GM20000 (cell line): ENCODE results near the gene PWWP2A.

Source experiments
- DNase-seq: peaks from one replicate; pipeline ENCODE4 v3.0.0; 2012; ENCODE audit warnings: low spot score
- TF ChIP-seq, protein P1 (sequence below): IDR thresholded peaks from 2 replicates; pipeline ENCODE4 v1.5.1; 2012; ENCODE audit warnings: mild to moderate bottlenecking, control low read depth; ENCODE audit errors: extremely low read depth, missing control alignments

PWWP2A gene

DNA sequence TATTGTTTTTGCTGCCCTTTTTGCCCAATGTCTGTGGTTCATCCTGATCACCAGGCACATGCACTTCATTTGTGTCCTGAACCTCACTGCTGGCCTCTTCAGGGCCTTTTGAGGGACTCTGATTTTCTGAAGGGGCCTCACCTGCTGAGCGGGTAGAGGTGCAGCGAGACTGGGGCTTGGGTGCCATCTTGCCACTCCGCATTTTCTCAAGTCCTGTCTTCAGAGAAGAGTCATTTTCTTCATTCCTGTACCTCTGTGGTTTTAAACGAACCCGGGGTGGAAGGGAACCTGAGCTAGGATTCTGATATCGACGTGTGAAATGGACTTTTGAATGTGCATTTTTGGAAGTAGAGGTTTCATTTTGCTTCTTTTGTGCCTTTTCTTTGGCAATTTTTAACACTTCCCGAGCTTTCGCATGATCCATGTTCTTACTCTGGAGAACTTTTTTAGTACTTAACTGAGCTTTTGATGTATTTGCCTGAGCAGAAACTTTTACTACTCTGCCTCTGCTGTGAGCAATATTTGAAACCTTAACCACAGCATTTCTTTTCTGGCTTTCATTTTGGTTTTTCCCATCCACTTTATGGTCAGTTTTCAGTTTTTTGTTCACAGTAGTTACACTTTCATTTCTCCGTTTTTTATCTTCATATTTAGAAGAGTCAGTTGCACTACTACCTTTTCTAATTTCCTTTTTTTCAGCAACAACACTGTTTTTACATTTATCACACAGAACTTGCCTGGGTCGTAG is 26.1 kb downstream of the PWWP2A start:
- peak; percentile 53 for DNase-seq
- TF ChIP-seq, protein P1, sequence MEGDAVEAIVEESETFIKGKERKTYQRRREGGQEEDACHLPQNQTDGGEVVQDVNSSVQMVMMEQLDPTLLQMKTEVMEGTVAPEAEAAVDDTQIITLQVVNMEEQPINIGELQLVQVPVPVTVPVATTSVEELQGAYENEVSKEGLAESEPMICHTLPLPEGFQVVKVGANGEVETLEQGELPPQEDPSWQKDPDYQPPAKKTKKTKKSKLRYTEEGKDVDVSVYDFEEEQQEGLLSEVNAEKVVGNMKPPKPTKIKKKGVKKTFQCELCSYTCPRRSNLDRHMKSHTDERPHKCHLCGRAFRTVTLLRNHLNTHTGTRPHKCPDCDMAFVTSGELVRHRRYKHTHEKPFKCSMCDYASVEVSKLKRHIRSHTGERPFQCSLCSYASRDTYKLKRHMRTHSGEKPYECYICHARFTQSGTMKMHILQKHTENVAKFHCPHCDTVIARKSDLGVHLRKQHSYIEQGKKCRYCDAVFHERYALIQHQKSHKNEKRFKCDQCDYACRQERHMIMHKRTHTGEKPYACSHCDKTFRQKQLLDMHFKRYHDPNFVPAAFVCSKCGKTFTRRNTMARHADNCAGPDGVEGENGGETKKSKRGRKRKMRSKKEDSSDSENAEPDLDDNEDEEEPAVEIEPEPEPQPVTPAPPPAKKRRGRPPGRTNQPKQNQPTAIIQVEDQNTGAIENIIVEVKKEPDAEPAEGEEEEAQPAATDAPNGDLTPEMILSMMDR = no peak

DNA sequence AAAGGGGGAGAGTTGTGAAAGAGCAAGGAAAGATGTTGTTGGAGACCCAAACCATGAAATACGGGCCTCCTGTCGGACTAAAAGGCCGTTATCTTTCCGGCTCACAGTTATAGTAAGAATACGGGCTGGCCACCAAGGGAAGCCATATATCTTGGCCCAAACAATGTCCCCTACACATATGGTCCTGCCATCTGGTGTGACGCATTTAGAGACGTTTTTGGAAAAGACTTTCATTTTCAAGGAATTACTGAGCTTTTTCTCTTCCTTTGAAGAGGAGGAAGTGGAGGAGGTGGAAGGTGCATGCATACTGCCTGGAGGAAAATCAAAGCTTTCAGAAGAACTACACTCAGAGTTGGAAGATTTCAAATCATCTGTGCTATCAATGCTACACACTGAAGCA is 26.7 kb downstream of the PWWP2A start:
- DNase-seq = no peak
- TF ChIP-seq, protein P1 = no peak

DNA sequence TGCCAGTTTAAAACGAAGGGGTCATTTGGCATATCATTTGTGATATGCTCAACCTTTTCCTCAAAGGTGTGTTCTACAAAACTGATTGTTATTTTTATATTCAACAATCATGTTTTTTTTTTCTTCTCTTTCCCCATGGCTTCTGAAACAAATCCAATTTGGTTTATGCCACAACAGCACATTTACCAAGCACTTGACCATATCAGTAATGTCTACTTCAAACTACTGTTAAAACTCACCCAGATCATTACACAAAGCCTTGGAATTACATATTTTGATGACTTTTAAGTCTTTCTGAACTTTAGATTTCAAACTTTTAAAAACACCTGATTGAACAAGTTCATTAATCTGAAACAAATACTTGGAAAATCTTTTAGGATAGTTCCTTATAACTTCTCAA is 29.2 kb downstream of the PWWP2A start:
- no peak for DNase-seq
- TF ChIP-seq, protein P1 = no peak

DNA sequence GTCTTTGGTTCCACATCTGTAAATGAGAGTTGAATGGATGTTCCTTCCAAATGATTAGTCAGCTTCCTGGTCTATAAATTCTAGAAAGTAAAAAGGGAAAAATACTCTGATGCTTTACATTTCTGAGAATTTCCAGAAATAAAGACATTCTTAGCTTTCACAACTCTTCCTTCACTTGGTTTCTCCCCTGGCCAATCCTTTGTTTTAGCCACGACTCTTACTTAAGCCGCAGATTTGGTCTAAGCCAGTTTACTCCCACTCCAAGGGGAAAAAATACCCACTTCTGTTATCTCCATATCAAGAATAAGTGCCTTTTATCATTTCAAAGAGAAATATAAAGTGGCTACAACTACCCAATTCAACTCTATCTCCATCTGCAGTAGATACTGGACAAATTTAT is 29.7 kb downstream of the PWWP2A start:
- DNase-seq = no peak
- TF ChIP-seq, protein P1 = no peak

DNA sequence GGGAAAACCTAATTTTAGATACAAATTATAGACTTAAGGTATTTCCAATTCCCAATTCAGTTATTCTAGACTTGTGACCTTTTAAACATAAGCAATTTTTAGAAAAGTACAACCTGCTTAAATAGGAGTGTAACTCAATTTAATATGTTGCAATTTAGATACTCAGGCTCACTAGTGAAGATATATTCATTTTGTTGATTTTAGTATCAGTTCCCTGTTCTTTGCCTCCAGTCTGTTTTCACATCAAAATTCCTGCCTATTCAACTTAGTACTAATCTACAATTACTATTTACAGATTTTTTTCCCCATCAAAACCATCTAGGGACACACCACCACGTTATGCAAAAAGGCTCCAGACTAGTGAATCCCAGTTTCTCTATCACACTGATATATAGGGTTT is 30.4 kb downstream of the PWWP2A start:
- TF ChIP-seq, protein P1 = no peak
- DNase-seq = no peak

DNA sequence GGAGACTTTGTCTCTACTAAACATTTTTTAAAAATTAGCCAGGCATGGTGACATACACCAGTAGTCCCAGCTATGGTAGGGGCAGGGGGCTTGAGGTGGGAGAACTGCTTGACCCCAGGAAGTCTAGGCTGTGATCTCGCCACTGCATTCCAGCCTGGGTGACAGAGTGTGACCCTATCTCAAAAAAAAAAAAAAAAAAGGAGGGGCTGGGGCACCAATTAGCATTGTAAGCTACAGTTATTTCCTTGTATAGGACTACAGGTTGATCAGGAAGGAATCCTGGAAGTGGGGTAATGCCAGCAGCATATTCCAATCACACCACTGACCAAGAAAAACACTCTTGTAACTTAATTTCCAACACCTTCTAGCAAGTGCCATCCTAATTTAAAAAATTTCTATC is 32.1 kb downstream of the PWWP2A start:
- no peak for DNase-seq

DNA sequence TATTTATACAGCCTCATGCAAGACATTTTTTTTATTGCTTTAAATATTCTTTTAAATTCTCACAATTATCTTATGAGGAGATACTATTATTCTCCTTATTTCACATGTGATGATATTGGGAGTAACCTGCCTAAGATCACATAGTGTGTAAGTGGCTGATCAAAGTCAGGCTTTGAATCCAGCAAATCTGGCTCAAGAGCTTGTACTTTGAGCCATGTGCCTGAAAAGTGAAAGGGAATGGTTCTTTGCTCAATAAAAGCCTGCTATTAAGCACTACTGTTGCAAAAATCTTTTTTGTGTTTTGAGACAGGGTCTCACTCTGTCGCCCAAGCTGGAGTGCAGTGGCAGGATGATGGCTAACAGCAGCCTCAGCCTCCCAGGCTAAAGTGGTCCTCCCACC is 35.1 kb downstream of the PWWP2A start:
- TF ChIP-seq, protein P1 = no peak
- DNase-seq = no peak

More for the DNA sequence above, 32.1 kb downstream of the PWWP2A start:
- TF ChIP-seq, protein P1 = no peak
